Measurements from ENCODE around the gene STAT3. TPM values are rescaled to one million over a fixed set of nuclear protein-coding genes. Genes with fewer than 3 reads are reported as not detected.
A peak's percentile ranks its signal among the peaks of the same experiment; 100 is the strongest.

The STAT3 gene
- total and polyA plus RNA-seq, 2 of the 13 experiments (the other 11 are each of a cell fraction or from before 2014, with no cell fraction given): 61.8 to 62.4 TPM

DNA sequence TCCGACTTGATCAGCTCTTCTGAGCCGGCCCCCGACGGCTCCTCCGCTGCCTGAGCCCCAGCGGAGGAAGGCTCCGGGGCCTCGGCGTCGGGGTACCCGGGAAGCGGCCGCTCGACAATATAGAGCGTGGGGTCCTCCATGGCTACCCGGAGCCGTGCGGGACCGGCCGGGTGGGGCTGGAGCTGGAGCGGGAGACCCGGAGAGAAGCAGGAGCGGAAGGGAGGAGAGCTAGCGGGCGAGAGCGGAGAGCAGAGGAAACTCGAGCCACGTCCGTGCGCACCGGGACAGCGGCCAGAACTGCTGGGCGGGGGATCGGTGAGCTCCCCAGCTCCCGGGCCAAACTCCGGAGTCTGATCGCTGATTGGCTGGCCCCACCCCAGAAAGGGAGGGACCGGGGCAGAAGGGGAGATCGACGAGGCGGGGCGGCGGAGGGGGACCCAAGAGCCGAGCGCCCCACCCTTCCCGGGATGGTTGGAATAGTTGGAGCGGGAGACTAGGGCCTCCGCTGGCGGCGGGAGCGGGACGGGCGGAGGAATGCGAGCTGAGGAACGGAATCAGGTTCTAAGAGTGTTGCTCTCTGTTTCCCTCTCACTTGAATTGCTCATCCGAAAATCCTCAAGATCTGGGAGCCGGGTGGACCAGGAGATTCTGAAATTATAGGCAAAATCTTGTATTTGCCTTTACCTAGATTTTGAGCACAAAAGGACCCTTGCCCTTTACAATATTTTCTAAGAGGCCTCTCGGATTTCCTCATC, 34.9 kb upstream of the STAT3 start, which contains the start of gene CAVIN1 (continued):
- TF ChIP-seq ASH2L (IDR thresholded peaks at IDR 0.05; ENCODE audit: insufficient read length, low read depth, low read length) (peak; percentile 78), CEBPG (CRISPR knock-in tag; IDR thresholded peaks at IDR 0.05) (no peak), SKI (IDR thresholded peaks at IDR 0.05; ENCODE audit: partially characterized antibody) (no peak), RBFOX2 (IDR thresholded peaks at IDR 0.05; ENCODE audit: low read depth, low read length) (peak; percentile 92), HNRNPLL (IDR thresholded peaks at IDR 0.05; ENCODE audit: low read depth, low read length, poor library complexity, severe bottlenecking) (peak; percentile 80), ATF6 (CRISPR knock-in tag; conservative IDR thresholded peaks at IDR 0.05) (no peak), ATRX (CRISPR knock-in tag; IDR thresholded peaks at IDR 0.05; ENCODE audit: borderline replicate concordance) (no peak), TBP (CRISPR knock-in tag; IDR thresholded peaks at IDR 0.05) (no peak), GLI4 (CRISPR knock-in tag; IDR thresholded peaks at IDR 0.05; ENCODE audit: borderline replicate concordance) (peak; percentile 78; the same call in 1 of the 2 replicates), ZNF761 (CRISPR knock-in tag; conservative IDR thresholded peaks at IDR 0.05) (no peak), ZNF605 (CRISPR knock-in tag; IDR thresholded peaks at IDR 0.05) (peak; percentile 37), ZNF747 (CRISPR knock-in tag; IDR thresholded peaks at IDR 0.05; ENCODE audit: borderline replicate concordance) (no peak), JUN (CRISPR knock-in tag; IDR thresholded peaks at IDR 0.05) (no peak), ZEB1 (IDR thresholded peaks at IDR 0.05; ENCODE audit: insufficient replicate concordance, low read depth) (peak; percentile 84), MAFG (CRISPR knock-in tag; IDR thresholded peaks at IDR 0.05) (no peak), MED13 (CRISPR knock-in tag; IDR thresholded peaks at IDR 0.05) (peak; percentile 93; the same call in 1 of the 2 replicates), CAMTA2 (CRISPR knock-in tag; IDR thresholded peaks at IDR 0.05; ENCODE audit: borderline replicate concordance) (no peak), BHLHE40 (IDR thresholded peaks at IDR 0.05; ENCODE audit: low read length) (no peak), SNAPC5 (CRISPR knock-in tag; IDR thresholded peaks at IDR 0.05; ENCODE audit: borderline replicate concordance) (no peak), SIX1 (CRISPR knock-in tag; IDR thresholded peaks at IDR 0.05; ENCODE audit: borderline replicate concordance) (peak; percentile 16; the same call in 1 of the 2 replicates), ZNF652 (CRISPR knock-in tag; IDR thresholded peaks at IDR 0.05; ENCODE audit: borderline replicate concordance, low read depth) (no peak), KLF15 (CRISPR knock-in tag; IDR thresholded peaks at IDR 0.05; ENCODE audit: borderline replicate concordance) (peak; percentile 33; the same call in 1 of the 2 replicates), ZFP41 (CRISPR knock-in tag; IDR thresholded peaks at IDR 0.05; ENCODE audit: borderline replicate concordance) (no peak; the same call in 1 of the 2 replicates), BORCS8-MEF2B (CRISPR knock-in tag; IDR thresholded peaks at IDR 0.05) (no peak), KDM4B (CRISPR knock-in tag; IDR thresholded peaks at IDR 0.05) (0 out of 2 replicates have a peak, but pooled peaks have one; percentile 11), PHB2 (IDR thresholded peaks at IDR 0.05; ENCODE audit: partially characterized antibody) (no peak), MATR3 (CRISPR knock-in tag; IDR thresholded peaks at IDR 0.05) (no peak), ZNF441 (CRISPR knock-in tag; IDR thresholded peaks at IDR 0.05; ENCODE audit: borderline replicate concordance) (no peak; the same call in 1 of the 2 replicates), HMGA1 (CRISPR knock-in tag; conservative IDR thresholded peaks at IDR 0.05) (no peak)
- TF ChIP-seq, protein P1, sequence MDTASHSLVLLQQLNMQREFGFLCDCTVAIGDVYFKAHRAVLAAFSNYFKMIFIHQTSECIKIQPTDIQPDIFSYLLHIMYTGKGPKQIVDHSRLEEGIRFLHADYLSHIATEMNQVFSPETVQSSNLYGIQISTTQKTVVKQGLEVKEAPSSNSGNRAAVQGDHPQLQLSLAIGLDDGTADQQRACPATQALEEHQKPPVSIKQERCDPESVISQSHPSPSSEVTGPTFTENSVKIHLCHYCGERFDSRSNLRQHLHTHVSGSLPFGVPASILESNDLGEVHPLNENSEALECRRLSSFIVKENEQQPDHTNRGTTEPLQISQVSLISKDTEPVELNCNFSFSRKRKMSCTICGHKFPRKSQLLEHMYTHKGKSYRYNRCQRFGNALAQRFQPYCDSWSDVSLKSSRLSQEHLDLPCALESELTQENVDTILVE (CRISPR knock-in tag; IDR thresholded peaks at IDR 0.05): peak; percentile 64
